Epithelial cell of esophagus (primary cell): ENCODE data around the gene NRG3.
"Not testable (repeated sequence)": the region's sequence is repeated elsewhere in the genome, so short reads cannot be mapped to it uniquely, and the experiment has no call there.

Experiments
- DNase-seq: peaks from one replicate; pipeline ENCODE4 v3.0.0; 2010; ENCODE audit warnings: low read depth
- H3K4me3 ChIP-seq: 2 replicates; pipeline ENCODE4 v1.5.1; 2011; ENCODE audit warnings: mild to moderate bottlenecking, low read length, control low read depth
- TF ChIP-seq, protein P1 (sequence below): IDR thresholded peaks from 2 replicates; pipeline ENCODE4 v1.5.1; 2011; ENCODE audit warnings: low read depth, mild to moderate bottlenecking, low read length, control low read depth, inconsistent platforms; ENCODE audit not compliant: insufficient read depth; ENCODE audit errors: missing control alignments

The NRG3 gene

DNA sequence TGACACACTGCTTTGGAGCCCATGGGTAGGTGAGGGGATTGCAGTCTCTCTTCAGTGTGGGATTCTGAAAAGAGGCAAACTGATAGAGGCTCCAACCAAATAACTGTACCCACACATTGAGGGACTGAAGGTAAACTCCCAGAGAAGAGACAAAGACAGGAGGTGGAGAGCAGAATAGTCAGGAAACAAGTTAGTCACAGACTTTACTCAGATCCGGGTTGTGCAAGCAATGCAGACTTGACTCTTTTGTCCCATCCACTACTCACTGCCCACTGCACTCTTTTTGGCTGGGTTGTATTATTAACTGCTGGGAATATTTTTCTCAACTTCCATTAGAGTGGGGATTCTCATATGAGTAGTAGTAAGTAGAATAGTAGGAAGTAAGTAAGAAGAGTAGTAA lies 152.7 kb downstream of the NRG3 start:
- TF ChIP-seq, protein P1, sequence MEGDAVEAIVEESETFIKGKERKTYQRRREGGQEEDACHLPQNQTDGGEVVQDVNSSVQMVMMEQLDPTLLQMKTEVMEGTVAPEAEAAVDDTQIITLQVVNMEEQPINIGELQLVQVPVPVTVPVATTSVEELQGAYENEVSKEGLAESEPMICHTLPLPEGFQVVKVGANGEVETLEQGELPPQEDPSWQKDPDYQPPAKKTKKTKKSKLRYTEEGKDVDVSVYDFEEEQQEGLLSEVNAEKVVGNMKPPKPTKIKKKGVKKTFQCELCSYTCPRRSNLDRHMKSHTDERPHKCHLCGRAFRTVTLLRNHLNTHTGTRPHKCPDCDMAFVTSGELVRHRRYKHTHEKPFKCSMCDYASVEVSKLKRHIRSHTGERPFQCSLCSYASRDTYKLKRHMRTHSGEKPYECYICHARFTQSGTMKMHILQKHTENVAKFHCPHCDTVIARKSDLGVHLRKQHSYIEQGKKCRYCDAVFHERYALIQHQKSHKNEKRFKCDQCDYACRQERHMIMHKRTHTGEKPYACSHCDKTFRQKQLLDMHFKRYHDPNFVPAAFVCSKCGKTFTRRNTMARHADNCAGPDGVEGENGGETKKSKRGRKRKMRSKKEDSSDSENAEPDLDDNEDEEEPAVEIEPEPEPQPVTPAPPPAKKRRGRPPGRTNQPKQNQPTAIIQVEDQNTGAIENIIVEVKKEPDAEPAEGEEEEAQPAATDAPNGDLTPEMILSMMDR = no peak
- no peak for DNase-seq
- H3K4me3 ChIP-seq = no peak overlapping the region

DNA sequence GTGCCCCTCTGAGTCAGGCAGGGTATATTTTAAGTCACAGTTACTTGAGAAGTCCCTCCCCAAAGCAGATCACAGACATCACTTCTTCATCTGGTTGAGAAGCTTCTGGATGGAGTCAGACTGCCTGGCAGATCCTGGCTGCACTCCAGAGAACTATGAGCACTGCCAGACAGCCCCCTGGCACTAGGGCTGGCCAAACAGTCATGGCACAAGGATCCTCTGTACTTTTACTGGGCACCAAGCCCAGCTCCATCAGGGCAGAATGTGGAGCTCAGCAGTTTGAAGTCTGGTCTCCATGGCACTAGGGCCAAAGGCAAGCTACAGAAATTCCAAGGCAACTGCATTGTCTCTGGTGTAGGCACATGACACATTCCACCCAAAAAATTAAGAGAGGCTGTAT lies 162.1 kb downstream of the NRG3 start:
- H3K4me3 ChIP-seq = no peak overlapping the region
- no peak for DNase-seq
- TF ChIP-seq, protein P1 = no peak

DNA sequence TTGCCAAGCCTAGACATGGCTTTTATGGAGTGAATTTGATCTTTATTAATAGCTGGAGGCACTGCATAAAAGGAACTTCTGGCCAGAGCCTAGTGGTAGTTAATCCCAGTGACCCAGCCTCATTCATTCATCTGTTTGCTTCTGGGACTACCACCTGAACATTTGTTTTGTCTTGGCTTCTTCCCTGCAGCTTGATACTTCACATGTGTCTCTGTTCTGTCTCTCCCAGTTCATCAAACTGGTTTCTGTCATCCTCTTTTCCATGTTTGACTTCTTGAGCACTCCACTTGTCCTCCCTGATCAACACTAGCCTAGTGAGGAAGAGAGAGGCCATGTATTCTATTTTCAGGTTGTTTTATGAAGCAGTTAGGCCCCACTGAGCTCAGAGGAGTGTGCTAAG lies 163.6 kb downstream of the NRG3 start:
- TF ChIP-seq, protein P1 = no peak
- no peak for DNase-seq
- no peak overlapping the region for H3K4me3 ChIP-seq

DNA sequence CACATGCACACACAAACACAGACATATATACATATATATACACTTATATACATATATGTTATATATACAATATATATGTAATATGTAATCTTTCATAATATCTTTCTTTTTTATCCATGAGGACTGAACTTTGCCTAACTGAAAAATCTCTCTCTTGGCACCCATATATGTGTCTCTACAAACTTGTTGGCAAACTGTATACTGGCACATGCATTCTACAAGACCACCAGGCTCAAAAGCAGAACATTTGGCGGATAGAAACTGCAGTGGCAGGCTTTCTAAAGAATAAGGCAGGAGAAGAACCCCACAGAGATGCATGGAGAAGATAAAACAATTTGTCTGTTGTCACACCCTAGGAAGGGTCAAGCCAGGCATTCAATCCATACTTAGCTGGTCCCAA lies 165.3 kb downstream of the NRG3 start:
- no peak for DNase-seq
- TF ChIP-seq, protein P1 = no peak
- no peak overlapping the region for H3K4me3 ChIP-seq

DNA sequence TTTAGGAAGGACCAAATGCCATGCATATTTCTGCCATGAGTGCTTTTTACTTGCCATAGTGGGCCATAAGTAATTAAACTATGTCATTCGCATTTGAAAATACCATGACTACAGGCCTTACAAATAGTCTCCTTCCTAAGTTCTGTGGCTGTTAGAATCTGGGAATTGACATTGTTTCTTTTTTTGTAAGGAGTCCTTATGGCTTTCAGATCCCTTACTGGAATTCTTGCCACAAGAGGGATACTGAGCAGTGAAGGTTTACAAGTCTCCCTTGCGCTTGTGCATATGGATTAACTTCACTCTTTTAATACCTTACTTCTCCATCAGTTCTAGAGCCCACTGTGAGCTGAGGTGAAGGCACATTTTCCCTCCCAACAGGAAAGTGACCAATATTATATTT lies 166.0 kb downstream of the NRG3 start:
- no peak overlapping the region for H3K4me3 ChIP-seq
- TF ChIP-seq, protein P1 = no peak
- no peak for DNase-seq

DNA sequence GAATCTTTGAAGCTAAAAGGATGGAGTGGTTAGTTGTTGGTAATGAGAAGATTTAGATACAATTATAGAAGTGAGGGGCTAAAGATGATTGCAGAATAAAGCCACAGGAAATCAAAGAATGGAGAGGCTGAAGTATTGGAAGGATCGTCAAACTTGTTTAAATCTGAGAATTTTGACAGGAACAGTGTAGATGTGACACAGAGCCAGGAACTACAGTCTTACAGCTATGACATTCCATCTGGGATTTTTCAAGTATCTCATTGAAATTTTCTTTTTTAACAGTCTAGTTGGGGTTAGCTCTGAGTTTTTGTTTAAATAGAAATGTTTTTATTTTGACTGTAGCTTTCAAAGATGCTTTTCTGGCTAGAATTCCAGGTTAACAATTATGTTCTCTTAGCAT lies 181.4 kb downstream of the NRG3 start:
- TF ChIP-seq, protein P1 = no peak

DNA sequence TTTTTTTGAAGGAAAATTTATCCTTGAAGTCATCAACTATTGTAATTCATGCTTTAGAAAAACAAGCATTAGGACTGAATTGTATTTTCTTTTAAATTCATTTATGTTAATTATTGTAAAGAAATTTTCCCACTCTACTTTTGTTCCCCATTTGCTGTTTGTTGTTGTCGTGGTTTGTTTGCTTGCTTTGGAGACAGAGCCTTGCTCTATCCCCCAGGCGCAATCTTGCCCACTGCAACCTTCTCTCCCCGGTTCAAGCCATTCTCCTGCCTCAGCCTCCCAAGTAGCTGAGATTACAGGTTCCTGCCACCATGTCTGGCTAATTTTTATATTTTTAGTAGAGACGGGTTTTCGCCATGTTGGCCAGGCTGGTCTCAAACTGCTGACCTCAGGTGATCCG lies 192.2 kb downstream of the NRG3 start:
- not testable (repeated sequence) for H3K4me3 ChIP-seq, DNase-seq

More for the DNA sequence above, 181.4 kb downstream of the NRG3 start:
- no peak overlapping the region for H3K4me3 ChIP-seq
- no peak for DNase-seq

DNA sequence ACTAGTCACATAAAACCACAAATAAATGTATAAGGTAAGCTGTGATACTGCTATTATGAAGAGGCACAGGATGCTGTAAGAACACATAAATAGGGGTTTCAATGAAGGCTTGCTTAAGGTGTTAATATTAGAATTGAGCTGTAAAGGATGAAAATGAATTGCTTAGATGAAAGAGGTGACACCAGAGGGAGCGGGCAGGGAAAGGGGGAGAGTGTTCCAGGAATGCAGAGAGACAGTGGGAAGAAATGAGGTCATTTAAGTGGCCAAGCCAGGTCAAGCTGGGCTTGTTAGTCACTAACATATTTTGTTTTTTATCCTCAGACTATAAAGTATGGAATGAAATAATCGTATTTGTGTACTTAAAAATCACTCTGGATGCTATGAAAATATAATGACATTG lies 193.5 kb downstream of the NRG3 start:
- DNase-seq = no peak
- no peak overlapping the region for H3K4me3 ChIP-seq
- TF ChIP-seq, protein P1 = no peak
